ENCODE results near the gene ZBTB46.
A peak's percentile ranks its signal among the peaks of the same experiment; 100 is the strongest.

The ZBTB46 gene

DNA sequence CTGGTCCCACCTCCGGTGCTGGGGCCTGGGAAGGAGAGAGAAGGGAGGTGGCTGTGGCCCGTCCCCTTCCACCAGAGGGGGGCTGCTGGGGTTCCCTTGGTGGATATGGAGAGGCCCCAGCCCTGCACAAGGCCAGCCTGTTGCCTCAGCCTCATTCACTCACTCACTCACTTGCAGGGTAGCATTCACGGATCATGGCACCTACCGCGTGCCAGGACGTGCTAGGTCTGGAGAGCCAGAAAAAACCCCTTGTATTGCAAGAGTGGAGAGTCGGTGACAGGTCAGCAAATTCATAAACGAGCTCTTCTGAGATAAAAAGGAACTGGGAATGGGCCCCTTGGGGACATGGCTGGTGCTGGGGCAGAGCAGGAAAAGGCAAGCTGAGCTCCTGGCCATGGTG lies 6.4 kb upstream of the ZBTB46 start:
- no peak for DNase-seq (ENCODE audit: low spot score)

DNA sequence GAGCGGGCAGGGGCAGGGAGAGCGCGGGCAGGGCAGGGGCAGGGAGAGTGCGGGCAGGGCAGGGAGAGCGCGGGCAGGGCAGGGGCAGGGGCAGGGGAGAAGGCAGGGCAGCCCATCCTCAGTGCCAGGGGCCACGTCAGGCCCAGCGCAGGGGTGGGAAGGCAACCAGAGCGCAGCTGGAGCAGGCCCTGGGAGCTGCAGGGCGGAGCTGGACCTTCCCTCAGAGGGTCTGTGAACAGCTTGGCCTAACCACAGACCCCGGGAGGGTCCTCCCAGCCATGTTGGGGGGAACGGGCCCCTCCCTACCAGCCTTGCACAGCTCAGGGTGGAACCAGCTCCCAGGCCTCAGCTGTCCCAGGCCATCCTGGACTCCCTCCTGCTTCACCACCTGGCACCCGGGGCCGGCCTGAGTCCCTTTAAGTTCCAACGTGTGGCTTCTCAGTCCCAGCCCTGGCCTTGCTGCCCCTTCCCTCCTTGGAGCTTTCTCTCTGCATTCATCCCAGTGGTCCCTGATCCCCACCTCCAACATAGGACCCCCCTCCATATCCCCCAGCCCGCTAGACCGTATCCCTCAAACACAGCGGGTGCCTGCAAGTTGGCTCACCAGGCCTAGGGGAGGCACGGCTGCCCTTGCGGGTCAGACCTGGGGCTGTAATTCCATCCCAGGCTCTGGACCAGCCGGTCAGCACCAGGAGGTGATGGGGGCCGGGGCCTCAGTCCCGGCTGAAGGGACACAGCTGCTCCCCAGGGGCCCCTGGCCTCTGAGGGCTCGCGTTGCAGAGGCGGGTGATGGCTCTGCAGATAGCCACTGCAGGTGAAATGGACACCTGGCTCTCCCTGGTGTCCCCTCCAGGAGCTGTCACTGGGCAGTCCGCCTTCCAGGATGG lies 5.6 kb upstream of the ZBTB46 start:
- no peak for DNase-seq (ENCODE audit: low spot score)

DNA sequence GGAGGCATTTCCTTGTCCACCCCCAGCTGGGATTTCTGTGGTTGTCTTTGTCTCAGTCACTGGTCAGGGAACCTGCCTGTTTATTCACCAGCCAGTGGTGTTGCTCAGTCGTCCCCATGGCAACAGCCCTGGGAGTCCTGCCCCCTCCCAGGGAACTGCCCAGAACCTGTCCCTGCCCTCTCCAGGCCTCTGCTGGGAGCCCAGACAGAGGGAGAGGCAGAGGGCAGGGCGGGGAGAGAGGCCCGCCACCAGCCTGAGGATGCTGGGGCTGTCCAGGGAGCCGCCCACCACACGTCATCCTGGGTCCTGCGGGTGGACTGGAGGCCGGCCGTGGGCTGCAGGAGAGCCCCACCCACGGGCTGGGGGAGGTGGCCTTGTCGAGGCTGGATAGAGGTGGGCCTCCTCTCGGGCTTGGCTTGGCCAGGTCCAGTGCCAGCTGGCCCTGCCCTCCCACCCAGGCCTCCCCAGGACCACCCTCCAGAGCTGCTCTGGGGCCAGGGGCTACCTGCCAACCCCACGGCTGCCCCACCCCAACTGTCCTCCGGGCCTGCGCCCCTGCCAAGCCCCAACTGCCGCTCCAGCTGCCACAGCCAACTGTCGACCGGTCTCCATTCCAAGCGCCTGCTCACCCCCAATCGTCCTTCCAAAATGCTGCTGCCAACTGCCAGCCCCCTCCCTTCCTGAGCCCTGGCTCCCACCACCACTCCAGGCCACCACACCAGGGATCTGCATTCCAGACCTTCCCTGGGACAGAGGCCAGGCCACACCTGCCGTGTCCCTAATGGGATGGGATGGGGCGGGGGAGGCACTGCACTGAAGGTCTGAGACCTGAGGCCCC lies 4.2 kb upstream of the ZBTB46 start:
- peak; percentile 83 for DNase-seq (ENCODE audit: low spot score)

DNA sequence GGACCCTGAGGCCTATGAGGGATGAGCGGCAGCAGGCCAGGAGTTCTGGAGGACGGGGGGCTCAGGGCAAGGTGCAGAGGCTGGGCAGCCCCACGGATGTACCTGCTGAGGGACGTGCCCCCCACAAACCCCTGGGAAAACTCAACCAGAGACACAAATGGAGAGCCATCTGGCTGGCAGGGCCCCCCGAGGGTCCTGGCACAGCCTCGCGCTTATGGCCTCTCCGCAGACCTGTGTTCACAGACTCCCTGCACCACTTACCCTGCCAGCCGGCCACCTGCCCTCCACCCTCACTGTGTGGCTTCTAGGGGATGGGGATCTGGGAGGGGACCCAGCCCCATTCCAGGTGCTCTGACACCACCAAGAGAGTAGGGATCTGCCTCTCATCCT lies 3.4 kb upstream of the ZBTB46 start:
- no peak for DNase-seq (ENCODE audit: low spot score)

DNA sequence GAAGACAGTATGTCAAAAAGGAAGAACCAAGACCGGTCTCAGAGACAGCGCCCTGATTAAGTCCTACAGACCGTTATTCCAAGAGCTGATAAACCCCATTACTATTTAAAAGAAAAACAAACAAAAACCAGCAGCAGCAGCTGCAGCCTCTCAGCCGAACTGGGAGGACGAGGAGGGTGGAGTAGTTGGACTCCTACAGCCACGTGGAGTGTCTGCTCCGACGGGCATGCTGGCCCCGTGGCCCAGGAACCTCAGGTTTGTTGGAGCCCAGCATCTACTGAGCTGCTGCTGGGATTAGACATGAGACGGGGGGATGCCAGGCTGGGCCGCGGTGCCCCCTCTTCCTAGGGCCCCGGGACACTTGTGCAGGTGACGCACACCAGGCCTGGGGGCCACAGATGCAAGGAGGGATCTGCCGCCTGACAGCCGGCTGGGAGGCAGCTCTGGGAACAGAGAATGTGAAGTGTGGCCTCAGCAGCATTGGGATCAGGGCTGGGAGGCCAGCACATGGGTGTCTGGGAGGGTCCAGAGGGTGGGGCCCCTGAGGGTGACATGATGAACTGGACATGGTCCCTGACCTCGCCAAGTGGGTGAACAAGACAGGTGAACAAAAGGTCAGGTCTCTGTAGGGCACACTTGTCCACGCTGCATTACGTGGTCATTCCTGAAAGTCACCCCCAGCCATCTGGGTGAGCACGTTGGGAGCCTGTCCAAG lies 2.9 kb upstream of the ZBTB46 start:
- no peak for DNase-seq (ENCODE audit: low spot score)

DNA sequence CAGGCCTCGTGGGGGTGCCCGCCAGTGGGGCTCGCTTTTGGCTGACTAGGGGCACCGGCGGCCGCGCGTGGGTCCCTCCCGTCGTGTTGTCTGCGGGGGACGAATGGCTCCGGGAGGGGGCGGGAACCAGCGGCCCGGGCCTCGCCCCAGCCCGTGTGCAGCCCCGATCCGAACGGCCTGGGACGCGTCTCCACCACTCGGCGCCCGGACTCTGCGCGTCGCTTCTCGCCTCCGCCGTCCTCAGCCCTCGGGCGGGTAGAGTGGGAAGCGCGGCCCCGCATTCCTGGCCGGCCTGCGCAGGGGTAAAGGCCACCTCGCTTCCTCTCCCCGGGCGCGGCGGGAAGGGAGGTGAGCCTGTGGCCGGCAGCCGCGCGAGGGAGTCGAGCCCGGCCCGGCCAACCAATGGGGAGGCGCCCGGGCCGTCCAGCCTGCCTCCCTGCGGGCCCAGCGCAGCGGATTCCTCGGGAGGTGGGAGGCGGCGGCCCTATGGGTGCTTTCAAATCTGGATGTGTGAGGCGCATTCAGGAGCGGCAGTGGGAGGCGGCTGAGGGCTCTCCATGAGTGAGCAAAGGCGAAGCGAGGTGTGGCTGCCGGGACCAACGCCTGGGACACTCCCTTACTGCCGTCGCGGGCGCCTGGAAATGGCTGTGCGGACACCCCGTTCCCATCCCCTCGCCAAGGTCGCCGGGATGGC lies 1.1 kb upstream of the ZBTB46 start:
- no peak for DNase-seq (ENCODE audit: low spot score)

DNA sequence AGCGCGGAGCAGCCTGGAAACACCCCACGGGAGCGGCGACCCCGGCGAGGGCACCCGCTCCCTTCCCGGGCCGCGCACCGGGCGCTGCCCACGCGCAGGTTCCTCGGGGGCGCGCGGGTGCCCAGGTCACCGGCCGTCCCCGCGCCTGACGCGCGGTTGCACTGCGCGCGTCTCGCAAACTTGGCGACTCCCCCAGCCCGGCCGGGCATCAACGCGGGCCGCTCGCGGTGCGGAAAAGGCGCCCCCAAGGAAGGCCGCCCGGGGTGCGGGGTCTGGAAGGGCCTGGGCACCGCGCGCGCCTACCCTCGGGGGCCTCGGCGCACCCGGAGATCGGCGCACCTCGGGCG lies 555 bp upstream of the ZBTB46 start:
- DNase-seq (ENCODE audit: low spot score): no peak

DNA sequence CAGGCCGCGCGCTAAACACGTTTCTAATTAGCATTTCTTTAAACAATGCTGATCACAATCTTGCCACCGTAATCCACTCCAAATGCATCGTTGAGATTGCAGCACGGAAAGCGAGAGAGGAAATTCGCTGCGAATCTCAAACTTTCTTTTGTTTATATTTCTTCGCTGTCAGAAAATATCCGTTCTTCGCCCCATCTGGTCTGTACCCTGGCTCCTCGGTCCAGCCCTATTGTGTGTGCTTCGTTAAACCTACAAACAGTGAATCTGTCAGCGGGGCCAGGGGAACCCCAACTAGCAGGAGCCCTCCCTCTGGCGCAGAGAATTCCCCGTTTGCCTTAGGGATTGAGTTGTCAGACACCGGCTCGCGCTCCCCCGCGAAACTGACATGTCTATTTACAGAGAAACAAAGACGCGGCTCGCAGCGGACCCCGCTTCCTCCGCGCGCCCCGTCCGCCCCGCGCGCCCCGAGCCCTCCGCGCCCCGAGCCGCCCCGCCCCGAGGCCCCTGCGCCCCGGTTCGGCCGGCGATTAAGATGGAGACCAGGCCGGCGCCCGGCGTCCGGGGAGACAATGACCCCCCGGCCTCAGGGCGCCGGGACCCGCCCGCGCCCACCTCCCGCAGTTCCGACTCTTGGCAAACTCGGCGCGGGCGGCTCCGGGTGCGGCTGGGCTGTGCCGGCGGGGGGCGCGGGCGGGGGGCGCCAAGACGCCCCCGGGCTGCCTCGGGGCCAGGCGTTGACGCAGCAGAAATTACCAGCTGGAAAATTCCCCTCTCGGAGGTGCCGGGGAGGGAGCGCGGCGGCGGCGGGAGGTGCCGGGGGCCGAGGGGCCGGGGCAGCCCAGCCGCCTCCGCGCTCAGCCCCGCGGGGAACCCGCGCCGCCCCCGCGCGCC lies 874 bp downstream of the ZBTB46 start:
- no peak for DNase-seq (ENCODE audit: low spot score)

DNA sequence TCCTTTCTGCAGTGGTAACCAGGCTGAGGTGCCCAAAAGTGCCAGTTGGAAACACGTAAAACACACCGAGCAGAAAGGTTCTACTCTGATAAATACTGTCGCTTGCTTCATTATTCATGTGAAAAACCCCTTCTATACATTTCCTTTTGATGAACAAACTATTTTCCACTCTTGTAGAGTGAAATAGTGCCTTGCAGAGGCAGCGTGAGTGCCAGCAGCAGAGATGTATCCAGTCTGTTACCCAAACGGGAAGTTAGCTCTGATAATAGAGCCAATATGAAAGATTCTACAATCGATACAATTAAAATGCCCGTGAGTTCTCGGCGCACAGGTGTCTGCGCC lies 1.5 kb downstream of the ZBTB46 start:
- DNase-seq (ENCODE audit: low spot score): no peak

DNA sequence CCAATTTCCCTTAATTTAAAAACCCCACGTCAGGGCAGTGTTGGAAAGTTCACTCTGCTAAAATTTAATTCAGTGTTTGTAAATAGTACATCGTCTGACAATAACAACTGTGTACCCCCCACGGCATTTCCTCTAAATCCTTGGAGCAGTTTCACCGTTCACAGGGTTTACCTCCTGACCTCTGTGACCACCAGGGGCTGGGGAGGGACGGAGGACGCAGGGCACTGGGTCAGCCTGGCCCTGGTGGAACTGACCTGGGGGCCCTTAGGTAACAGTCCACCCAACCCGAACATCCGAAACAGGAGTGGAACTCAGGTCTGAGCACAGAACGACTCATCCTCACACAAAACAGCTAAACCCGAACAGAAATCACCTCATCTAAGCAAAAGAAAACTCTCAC lies 2.1 kb downstream of the ZBTB46 start:
- DNase-seq (ENCODE audit: low spot score): no peak

DNA sequence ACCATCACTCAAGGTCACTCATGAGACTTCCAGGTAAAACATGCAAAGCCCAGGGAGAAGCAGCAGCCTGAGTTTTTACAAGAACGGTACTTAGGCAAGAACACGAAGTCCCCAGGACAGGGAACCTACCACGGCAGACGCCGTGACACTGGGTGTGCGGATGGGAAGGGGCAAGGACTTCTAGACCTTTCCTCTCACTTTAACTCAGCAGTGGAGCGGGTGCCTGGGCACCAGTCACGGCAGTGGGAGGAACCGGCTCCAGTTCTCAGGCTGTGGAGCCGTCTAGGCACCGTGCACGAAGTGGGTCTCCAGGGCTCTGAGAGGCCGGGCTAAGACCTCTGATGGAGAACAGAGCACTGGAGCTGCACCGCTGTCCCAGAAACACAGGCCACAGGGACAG lies 2.5 kb downstream of the ZBTB46 start:
- no peak for DNase-seq (ENCODE audit: low spot score)

DNA sequence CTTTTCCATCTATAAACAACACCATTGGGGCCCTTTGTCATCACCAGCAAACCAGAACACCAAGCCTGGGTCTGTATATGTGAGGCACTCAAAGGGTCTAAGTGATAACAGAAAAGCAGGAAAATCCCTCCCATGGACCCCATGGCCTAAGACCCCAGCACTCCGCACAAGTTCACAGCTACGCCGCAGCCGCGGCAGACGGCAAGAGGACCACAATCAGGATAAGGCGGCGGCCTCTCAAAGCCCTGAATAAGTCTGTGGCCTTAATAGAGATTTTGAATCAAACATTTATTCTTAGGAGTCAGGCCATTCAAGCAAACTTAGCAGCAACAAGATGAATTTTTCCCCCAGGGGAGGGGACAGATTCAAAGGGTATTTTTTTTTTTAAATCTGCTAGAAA lies 2.9 kb downstream of the ZBTB46 start:
- DNase-seq (ENCODE audit: low spot score): no peak

DNA sequence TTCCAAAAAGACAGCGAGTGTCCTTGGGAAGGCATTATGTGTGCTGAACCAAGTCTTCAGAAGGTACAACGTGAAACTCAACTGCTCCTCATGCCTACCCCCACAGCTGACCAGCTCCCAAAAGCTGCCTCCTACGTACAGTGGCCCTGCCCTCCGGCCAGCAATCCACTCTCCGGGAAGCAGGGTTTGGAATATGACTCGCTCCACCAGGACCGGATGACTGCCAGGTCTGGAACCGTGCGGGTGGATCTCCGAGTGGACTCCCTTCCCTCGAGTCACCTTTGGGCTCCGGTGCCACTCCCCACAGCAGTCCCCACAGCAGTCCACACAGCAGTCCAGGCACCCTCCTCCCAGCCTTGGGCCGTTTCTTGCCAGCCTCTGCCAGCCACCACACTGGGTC lies 4.3 kb downstream of the ZBTB46 start:
- DNase-seq (ENCODE audit: low spot score): no peak

DNA sequence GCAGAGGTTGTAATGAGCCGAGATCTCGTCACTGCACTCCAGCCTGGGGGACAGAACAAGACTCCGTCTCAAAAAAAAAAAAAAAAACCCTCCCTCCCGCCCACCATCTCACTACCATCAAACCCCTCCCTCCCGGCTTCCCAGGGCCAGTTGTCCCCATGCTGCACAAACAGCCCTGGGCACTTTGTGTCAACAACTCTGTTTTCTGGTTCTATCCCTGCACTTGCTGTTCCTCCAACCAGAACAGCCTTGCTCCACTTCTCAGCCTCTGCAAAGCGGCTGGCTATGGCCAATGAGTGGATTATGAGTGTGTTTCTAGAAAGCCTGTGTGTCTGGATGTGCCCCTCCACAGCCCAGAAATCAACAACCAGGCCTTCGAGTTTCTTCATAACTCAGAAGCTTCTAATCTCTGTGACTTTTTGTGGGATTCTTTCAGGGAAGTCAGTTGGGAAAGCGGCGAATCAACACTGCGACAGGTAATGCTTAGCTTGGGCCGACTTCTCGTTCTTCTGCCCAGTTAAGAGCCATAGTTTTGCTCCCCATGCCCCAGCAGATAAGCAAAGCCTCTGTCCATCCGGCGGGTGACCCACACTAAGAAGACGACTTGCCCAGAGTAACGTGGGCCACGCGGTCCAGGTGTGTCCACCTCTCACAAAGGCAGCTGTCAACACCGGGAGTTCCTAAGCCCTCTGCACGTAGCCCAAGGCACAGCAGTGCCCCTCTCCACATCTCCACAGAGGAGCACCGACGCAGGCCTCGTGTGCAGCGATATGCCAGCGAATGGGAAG lies 5.5 kb downstream of the ZBTB46 start:
- no peak for DNase-seq (ENCODE audit: low spot score)

DNA sequence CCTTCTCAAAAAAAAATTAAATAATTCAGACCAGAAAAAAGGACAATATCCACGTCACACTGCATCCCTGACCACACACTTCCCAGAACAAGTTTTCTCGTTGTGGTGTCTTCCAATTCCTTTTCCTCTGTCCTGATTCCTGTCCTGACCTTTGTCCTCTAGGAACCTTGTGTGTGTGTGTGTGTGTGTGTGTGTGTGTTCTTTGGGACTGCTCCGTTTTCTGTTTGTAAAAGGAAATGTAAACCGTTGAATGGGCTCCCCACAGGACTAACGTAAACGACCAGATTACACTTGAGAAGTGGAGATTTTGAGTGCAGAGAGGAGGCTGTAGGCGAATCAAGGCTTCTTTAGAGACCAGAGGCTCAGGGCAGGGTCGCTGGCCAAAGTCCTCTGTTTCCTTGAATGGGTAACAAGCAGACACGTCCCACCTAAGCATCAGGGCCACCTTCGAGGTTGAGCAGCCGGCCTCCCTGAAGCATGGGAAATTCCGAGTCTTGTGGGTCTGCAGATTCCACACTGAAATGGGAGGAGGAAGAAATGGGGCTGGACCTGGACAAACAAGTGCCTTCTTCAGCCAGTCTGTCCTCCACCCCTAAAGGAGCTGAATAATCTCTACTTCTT lies 7.3 kb downstream of the ZBTB46 start:
- DNase-seq (ENCODE audit: low spot score): no peak

DNA sequence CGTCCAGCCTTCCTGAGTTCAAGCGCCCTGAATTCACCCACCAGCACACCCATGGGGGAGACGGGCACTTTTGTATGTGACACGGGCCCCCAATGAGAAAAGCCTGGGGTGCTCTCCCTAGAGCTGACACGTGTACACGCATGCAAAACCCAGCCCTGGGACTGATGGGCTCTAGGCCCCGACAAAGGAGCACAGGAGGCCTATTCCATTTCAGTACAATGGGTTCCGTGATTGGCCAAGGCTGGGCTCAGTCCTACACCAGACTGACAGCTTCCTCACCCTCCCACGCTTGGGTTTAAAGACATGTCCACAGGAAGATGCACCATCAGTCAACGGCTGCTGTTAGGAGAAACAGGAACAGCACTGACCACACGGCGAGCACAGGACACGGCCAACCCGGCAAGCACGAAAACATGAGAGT lies 8.8 kb downstream of the ZBTB46 start:
- peak; percentile 67 for DNase-seq (ENCODE audit: low spot score)

DNA sequence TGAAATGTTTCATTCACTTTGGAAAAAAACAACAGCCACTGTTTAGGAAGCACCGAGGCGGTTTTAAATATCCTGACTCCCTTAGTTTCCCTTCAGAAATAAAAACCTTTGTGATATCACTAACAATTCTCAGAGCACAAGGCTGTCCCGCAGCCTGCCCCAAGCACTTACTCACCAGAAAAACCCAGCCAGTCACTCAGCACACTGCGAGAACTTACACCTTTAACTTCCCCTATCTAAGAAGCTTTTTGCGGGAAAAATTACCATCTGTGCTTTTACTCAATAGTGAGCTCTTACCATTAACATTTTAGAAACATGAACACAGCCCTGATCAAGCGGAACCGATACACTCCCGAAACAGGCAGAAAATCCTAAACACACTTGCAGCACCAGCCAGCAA lies 9.3 kb downstream of the ZBTB46 start:
- DNase-seq (ENCODE audit: low spot score): no peak

DNA sequence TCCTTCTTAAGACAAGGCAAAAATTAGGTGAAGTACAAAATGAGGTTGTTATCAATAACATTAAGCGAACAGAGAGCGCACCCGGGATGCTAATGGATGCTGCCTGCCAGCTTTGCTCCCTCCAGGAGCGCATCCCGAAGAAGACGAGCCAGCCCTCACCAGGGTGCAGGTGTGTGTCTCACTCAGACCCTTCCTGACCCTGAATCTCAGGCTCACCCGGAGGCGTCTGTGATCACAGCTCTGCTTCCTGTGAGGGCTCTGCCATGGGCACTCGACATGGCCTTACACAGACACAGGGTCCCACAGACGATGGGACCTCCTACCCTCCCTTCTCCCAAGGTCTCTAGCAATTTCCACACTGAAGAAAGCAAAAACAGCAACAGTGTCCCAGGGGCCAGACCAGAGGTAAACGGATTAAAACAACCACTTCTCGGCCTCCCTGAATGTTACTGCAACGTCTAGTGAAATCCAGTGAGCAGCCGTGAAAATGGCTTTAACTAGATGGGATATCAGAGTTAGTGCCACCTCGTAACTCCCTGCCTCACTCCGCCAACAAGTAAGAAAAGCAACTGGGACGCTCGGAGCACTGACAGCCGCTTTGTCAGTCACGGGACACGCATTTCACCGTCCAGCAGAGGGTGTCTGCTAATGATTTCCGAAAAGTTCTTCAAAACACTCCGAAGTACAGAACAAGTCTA lies 11.7 kb downstream of the ZBTB46 start:
- no peak for DNase-seq (ENCODE audit: low spot score)

DNA sequence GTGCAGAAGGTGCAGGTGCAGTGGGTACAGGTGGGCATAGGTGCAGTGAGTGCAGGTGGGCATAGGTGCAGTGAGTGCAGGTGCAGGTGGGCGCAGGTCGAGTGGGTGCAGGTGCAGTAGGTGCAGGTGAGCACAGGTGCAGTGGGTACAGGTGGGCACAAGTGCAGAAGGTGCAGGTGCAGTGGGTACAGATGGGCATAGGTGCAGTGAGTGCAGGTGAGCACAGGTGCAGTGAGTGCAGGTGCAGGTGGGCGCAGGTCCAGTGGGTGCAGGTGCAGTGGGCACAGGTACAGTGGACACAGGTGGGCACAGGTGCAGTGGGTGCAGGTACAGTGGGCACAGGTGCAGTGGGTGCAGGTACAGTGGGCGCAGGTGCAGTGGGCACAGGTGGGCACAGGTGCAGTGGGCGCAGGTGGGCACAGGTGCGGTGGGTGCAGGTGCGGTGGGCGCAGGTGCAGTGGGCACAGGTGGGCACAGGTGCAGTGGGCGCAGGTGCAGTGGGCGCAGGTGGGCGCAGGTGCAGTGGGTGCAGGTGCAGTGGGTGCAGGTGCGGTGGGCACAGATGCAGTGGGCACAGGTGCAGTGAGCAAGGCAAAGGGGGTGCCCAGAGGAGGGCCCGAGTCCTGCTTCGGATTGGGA lies 15.3 kb downstream of the ZBTB46 start:
- no peak for DNase-seq (ENCODE audit: low spot score)

All from Ammon's horn (tissue), 1 donor.